Urothelium cell line (cell line): ENCODE measurements around the gene FAM222B.
"Not testable (repeated sequence)": the region's sequence is repeated elsewhere in the genome, so short reads cannot be mapped to it uniquely, and the experiment has no call there.

Experiments used
- DNase-seq: peaks from one replicate; pipeline ENCODE4 v3.0.0; 2011; ENCODE audit warnings: low spot score, mixed read lengths
- FAIRE-seq: peaks from 2 replicates; lab custom pipeline; 2011; peaks lifted over from hg19 to GRCh38; lab: Jason Lieb, UNC

FAM222B gene

DNA sequence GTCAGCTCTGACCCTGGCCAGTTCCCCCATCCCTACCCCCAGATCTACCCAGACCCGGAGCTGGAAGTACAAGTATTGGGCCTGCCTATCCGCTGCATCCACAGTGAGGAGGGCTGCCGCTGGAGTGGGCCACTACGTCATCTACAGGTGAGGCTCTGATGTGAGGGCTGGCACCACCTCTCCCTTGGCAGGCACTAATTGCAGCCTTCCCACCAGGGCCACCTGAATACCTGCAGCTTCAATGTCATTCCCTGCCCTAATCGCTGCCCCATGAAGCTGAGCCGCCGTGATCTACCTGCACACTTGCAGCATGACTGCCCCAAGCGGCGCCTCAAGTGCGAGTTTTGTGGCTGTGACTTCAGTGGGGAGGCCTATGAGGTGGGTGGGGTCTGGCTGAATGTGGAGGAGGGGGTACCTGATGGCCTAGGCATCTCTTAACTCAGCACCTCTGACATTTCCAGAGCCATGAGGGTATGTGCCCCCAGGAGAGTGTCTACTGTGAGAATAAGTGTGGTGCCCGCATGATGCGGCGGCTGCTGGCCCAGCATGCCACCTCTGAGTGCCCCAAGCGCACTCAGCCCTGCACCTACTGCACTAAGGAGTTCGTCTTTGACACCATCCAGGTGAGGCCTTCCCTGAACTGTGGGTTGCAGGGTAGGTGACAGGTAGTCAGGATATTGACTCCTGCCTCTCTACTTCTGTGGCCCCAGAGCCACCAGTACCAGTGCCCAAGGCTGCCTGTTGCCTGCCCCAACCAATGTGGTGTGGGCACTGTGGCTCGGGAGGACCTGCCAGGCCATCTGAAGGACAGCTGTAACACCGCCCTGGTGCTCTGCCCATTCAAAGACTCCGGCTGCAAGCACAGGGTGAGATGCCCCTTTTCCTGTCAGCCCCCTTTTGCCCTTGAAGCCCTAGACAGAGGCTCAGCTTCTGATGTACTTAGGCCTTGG is 94.5 kb downstream of the FAM222B start:
- DNase-seq (no peak), FAIRE-seq (no peak)

GRCh38 chr17:28747051-28747691 is 95.4 kb downstream of the FAM222B start:
- FAIRE-seq (no peak), DNase-seq (no peak)

- DNase-seq (no peak), FAIRE-seq (no peak)
Observed at GRCh38 chr17:28746611-28747050, 96.0 kb downstream of the FAM222B start.

- DNase-seq: no peak
- no peak for FAIRE-seq
Observed at GRCh38 chr17:28745786-28746411, 96.7 kb downstream of the FAM222B start.

- no peak for FAIRE-seq
- DNase-seq: peak; percentile 38
Observed at GRCh38 chr17:28744972-28745785, 97.4 kb downstream of the FAM222B start.

DNA sequence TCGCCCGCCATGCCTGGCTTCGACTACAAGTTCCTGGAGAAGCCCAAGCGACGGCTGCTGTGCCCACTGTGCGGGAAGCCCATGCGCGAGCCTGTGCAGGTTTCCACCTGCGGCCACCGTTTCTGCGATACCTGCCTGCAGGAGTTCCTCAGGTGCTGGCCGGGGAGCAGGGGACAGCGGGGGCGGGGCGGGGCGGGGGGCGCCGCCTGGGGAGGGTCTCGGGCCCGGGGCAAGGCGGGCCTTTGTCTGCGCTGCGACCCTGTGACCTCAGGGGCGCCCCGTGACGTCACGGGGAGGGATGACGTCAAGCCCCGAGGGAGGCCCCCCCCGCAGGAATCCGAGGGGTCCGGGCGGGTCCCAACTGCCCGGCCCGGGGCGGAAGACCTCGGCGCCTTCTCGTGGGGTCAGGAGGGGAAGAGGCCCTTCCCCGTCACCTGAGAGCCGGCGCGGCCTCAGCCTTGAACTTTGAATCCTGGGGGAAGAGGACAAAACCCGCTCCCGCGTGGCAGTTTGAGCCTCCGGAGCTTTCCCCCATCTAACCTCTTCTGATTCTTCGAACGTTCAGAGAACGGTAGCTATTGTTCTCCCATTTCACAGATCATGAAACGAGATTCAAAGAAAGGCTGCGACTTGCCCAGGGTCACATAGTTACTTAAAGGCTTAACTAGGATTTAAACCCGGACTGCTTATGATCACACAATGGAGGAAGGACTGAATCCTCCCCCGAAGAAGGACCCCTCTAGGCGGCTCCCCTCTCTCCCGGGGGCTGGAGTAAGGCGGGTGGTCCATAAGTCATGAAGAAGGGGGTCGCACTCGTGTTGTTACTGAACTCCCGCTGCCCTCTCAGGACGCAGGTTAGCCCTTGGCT is 98.3 kb downstream of the FAM222B start:
- FAIRE-seq: no peak

GRCh38 chr17:28743243-28744103 is 99.1 kb downstream of the FAM222B start, which contains the start of gene TRAF4:
Gene TRAF4, plus strand, starts transcription at chr17:28744011. Its CDS starts 102 bp downstream, at chr17:28744113.
- DNase-seq: peak; percentile 91
- FAIRE-seq: no peak

More for the DNA sequence above, 98.3 kb downstream of the FAM222B start:
- DNase-seq: peak; percentile 75

DNA sequence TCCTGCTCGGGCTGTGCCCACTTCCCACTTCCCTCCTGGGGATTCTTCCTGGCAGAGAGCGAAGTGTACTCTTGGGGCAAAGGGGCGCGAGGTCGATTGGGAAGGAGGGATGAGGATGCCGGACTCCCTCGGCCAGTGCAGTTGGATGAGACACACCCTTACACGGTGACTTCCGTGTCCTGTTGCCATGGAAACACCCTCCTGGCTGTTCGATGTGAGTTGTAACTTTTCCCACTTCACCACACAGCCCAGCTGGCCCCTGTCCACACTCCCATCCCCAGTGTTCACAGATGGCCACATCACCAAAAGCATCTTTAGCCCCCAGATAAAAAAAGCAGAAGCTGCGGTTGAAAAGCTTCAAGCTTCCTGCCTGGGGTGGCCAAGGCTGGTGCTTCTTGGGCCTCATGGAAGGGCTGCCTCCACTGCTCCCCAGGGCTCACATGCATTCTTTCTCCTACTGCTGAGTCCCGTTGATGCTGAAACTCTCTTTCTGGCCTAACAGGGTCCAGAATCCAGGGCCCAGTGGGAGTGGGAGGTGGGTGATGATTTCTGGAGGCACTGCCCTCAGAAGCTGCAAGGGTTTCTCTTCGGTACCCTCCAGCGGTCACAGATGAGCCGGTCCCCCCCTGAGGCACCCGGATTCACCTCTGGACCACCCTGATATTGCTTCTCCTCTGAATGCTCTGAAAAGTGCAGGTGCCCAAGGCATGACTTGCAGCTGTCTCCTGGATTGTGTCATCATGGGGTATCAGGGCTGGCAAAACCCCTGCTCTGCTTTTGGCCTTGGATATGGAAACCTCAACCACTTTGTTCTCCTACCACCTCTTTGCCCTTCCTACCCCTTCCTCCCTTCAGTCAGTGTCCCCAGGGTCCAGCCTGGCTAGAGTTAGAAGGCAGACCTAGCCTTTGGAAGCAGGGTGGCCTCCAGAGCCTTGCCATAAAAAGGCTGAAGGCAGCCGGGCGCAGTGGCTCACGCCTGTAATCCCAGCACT is 100.9 kb downstream of the FAM222B start:
- no peak for FAIRE-seq

GRCh38 chr17:28740406-28741357 is 101.9 kb downstream of the FAM222B start:
- DNase-seq (no peak), FAIRE-seq (no peak)

More for the DNA sequence above, 100.9 kb downstream of the FAM222B start:
- DNase-seq: no peak

DNA sequence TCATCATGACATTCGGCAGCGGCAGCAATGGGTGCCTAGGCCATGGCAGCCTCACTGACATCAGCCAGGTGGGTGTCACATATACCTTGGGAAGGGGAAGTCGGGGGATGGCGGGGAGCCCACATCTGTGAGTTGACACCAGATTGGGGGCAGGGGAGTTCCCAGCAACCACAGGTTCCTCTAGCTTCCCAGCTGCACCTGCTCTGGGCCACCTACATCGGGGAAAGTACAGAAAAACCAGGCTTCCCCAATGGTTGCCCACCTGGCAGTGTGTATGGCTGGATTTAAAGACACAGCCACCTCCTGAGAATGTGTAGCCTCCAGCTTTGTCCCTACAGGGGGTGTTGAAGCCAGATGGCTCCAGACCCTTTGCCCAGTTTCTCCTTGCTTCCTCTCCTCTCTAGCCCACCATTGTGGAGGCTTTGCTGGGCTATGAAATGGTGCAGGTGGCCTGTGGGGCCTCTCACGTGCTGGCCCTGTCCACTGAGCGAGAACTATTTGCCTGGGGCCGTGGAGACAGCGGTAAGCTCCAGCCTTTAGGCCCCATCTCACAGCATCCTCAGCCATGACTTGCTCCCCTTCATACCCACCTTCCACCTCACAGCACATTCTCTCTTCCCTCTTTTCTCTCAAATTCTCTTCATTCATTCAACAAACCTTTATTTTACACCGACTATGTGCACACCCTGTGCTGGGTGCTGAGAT is 103.8 kb downstream of the FAM222B start:
- DNase-seq (no peak), FAIRE-seq (no peak)

GRCh38 chr17:28737770-28738679 is 104.6 kb downstream of the FAM222B start:
- DNase-seq (no peak), FAIRE-seq (no peak)

- FAIRE-seq: no peak
- no peak for DNase-seq
Observed at GRCh38 chr17:28737316-28737715, 105.3 kb downstream of the FAM222B start.

DNA sequence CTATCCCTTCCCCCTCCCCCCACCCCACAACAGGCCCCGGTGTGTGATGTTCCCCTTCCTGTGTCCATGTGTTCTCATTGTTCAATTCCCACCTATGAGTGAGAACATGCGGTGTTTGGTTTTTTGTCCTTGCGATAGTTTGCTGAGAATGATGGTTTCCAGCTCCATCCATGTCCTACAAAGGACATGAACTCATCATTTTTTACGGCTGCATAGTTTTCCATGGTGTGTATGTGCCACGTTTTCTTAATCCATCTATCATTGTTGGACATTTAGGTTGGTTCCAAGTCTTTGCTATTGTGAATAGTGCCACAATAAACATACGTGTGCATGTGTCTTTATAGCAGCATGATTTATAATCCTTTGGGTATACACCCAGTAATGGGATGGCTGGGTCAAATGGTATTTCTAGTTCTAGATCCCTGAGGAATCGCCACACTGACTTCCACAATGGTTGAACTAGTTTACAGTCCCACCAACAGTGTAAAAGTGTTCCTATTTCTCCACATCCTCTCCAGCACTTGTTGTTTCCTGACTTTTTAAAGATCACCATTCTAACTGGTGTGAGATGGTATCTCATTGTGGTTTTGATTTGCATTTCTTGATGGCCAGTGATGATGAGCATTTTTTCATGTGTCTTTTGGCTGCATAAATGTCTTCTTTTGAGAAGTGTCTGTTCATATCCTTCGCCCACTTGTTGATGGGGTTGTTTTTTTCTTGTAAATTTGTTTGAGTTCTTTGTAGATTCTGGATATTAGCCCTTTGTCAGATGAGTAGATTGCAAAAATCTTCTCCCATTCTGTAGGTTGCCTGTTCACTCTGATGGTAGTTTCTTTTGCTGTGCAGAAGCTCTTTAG is 106.4 kb downstream of the FAM222B start:
- not testable (repeated sequence) for DNase-seq, FAIRE-seq
